Activated CD4-positive, alpha-beta T cell treated with anti-CD3 and anti-CD28 coated beads, Interleukin-2, amount 50 U/mL, for 4 hours (primary cell): ENCODE data around the gene EMILIN2.
"Not testable (repeated sequence)": the region's sequence is repeated elsewhere in the genome, so short reads cannot be mapped to it uniquely, and the experiment has no call there.

Experiments used
- DNase-seq, 2 experiments: peaks; one replicate each; pipeline ENCODE4 v3.0.0-alpha.2; 2020

The EMILIN2 gene

DNA sequence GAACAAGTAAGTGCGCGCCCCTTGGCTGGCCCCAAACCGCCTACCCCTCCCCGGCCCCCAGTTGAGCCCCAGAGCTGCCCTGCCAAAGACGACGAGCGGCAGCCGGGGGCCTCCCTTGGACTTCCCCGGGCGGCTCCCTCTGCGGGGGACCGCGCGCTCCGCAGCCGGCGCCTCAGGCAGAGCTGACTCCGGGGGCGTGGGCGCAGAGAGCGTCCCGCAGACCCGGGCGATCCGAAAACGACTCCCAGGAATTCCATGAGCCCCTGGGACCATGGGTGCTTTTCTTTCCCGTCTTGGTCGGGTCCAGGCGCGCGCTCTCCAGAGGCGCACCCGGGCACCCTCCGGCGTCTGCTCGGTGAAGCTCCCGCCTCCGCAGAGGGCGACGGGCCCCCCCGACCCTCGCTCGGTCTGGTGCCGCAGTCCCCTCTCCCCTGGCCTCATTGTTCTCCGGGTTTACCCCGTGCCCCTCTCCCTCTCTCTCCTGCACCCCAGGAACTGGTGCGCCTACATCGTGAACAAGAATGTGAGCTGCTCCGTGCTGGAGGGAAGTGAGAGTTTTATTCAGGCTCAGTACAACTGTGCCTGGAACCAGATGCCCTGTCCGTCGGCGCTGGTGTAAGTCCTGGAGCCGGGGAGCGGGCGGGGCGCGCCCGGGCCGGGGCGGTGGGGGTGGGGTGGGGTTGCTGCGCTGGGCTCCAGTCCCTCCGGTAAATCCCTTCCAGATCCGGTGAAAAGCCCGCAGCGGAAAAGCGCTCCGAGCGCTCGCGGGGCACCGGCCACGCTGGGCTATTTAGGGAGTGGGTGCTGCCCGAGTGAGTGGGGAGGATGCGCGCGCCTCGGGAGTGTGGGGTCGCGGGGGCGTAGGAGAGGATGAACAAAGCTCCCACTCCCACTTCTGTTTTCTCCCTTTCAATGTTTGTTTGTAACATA lies 776 bp downstream of the EMILIN2 start:
- peak; percentile 8 to 21 for DNase-seq

- DNase-seq = no peak
Observed at GRCh38 chr18:2848247-2849246, 1.7 kb downstream of the EMILIN2 start.

DNA sequence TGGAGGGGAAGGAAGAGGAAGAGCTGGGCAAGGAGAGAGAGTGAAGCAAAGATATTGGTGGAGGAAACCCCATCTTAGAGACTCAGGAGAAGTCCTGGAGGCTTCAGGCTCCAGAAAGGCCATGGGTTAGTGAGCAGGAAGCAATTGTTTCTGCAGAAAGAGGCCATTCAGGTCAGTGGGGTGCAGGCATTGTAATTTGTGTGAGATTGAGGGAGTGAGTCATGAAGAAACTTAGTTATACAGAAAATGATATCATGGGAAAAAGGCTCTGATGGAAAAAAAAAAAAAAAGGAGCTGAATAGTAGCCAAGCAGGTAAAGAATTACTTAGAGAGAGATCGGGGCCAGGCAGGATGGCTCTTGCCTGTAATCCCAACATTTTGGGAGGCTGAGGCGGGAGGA lies 4.0 kb downstream of the EMILIN2 start:
- DNase-seq = no peak

- no peak for DNase-seq
Observed at GRCh38 chr18:2851771-2852170, 5.0 kb downstream of the EMILIN2 start.

DNA sequence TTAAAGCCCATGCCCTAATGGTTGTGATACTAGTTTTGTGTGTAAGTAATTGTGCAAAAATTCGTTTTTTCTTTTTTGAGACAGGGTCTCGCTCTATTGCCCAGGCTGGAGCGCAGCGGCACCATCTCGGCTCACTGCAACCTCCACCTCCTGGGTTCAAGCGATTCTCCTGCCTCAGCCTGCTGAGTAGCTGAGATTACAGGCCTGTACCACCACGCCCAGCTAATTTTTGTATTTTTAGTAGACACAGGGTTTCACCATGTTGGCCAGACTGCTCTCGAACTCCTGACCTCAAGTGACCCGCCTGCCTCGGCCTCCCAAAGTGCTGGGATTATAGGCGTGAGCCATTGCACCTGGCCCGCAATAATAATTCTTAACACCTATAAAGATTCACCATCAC lies 5.7 kb downstream of the EMILIN2 start:
- not testable (repeated sequence) for DNase-seq

DNA sequence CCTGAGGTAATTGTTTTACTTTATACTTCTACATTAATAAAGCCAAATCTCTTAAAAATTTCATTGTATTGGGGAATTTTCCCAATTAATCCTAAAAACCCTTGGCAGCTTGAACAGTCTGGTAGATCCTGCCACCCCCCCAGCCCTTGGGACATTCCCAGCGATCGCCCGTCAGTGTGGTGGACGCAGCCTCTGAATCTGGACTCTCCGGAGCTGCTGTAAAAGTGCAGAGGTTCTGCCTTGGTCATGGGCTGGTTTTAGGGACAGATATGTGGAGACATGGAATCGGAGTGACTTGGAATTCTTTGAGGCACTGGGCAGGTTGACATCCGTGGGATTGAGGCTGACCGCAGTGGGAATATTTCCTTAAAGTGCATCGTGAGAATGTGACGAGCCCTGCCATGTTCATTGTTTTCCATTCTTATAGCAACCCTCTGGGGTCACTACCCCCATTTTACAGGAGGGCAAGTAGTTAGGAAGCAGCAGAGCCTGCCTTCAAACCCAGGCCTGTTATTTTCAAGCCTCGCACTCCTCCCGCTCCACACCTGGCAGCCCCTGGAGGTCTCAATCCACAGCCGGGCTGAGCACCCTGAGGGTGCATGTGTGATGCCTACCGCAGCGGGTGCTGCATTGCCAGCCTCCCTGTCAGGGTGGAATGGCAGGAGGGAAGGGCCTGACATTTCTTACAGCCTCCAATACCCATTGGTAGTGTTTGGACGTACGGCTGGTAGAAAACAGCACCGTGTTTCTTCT lies 6.5 kb downstream of the EMILIN2 start:
- DNase-seq = no peak

DNA sequence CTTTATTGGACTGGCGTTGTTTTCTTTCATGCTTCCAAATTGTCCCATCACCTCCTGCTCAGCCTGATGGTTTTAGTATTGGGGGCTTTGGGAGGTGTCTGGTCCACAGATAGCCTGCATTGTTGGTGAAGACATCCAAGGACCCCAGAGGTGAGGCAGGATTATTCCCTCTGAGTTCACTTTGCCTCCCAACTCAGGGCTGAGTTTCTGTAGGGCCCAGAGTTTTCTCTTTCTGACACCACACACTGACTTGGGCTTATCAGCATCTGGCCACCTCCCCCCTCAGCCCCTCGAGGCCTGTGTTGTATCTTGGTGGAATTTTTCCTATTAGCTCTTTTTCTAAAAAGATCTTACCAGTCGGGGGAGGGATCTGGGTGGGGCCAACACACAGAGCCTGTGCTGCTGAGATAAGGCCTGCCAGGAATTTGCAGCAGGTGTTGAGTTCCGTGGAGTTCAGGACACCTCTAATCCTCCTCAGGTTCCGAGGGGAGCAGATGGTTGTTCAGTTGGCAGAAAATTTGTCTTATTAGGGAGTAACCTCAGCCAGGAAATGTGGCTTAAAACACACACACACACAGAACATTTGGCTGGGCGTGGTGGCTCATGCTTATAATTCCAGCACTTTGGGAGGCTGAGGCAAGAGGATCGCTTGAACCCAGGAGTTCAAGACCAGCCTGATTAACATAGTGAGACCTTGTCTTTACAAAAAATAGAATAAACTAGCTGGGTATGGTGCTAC lies 7.3 kb downstream of the EMILIN2 start:
- DNase-seq = no peak

DNA sequence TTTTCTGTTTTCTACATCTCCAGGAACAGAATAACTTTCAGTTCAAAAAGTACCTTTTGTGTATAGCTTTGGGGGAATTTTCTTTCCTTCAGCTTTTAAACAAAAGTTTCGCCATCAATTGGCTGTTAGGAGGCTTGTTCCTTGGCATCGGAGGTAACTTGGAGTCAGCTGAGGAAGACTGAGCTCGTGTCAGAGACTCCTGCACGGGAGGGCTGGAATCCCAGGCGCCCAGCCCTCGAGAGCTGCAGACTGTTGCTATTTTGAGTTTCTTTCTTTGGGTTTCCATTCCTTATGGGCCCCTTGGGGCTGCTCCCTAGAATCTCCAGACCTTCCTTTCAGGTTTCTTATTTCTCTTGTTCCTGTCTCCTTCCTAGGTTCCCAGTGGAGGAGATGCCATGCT lies 8.1 kb downstream of the EMILIN2 start:
- no peak for DNase-seq

GRCh38 chr18:2855560-2856350 lies 8.9 kb downstream of the EMILIN2 start:
- no peak for DNase-seq

GRCh38 chr18:2856547-2857170 lies 9.9 kb downstream of the EMILIN2 start:
- DNase-seq = no peak

- DNase-seq = no peak
Observed at GRCh38 chr18:2857491-2858131, 10.8 kb downstream of the EMILIN2 start.

DNA sequence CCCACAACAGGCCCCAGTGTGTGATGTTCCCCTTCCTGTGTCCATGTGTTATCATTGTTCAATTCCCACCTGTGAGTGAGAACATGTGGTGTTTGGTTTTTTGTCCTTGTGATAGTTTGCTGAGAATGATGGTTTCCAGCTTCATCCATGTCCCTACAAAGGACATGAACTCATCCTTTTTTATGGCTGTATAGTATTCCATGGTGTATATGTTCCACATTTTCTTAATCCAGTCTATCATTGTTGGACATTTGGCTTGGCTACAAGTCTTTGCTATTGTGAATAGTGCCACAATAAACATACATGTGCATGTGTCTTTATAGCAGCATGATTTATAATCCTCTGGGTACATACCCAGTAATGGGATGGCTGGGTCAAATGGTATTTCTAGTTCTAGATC lies 13.6 kb downstream of the EMILIN2 start:
- not testable (repeated sequence) for DNase-seq

- not testable (repeated sequence) for DNase-seq
Observed at GRCh38 chr18:2863997-2864396, 17.2 kb downstream of the EMILIN2 start.

DNA sequence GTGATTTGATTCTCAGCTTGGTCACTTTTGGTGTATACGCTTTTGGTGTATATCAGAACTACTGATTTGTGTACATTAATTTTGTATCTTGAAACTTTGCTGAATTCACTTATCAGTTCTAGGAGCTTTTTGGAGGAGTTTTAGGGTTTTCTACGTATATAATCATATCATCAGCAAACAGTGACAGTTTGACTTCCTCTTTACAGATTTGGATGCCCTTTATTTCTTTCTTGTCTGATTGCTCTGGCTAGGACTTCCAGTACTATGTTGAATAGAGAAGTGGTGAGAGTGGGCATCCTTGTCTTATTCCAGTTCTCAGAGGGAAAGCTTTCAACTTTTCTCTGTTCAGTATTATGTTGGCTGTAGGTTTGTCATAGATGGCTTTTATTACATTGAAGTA lies 19.7 kb downstream of the EMILIN2 start:
- not testable (repeated sequence) for DNase-seq

DNA sequence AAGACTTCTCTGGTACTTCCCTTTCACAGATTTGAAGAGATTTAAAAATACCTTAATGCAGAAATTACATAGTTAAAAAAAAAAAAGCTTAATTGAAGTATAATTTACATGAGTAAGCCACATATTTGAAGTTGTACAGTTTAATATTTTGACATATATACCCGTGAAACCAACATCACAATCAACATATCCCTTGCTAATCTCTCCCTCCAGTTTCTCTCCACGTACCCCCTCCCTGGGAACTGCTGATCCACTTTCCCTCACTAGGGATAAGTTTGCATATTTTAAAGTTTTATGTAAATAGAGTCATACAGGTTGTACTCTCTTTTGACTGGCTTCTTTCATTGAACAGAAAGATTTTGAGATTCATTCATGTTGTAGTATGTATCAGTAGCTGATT lies 22.4 kb downstream of the EMILIN2 start:
- DNase-seq = no peak

GRCh38 chr18:2871111-2871720 lies 24.4 kb downstream of the EMILIN2 start:
- DNase-seq = no peak

GRCh38 chr18:2872095-2872494 lies 25.3 kb downstream of the EMILIN2 start:
- DNase-seq = no peak

DNA sequence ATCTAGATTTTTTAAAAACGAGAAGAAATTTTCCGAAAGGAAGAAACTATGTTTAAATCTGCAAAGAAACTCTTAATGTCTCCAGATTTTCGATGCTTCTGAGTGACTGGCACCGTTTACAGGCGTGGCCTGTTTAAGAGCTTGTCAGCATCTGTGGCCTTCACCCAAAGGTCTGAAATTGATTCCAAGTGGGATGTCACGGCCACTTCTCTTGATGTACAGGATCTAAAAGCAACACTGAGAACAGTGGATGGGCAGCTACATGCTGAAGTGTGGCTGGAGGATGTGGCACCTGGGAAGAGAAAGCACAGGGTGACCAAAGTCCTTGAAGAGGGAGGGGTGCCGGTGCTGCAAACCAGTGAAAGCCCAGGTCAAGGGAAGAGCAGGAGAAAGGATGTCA lies 28.0 kb downstream of the EMILIN2 start:
- DNase-seq = no peak

GRCh38 chr18:2878656-2879330 lies 32.0 kb downstream of the EMILIN2 start:
- DNase-seq = no peak
